Fibroblast of lung (primary cell): ENCODE data around the gene TTC24. TPM values are rescaled to one million over a fixed set of nuclear protein-coding genes. Genes with fewer than 3 reads are reported as not detected.

Experiments used
- DNase-seq, 2 donors: peaks; one replicate each; pipeline versions ENCODE4 v3.0.0 to v3.0.0-alpha.2; 2010; ENCODE audit warnings: low read depth in 2 of 2
- H2AFZ ChIP-seq: 2 replicates; pipeline ENCODE4 v1.5.1; 2012; ENCODE audit warnings: low read length, control low read depth, inconsistent platforms
- H3K27ac ChIP-seq: 2 replicates; pipeline ENCODE4 v1.5.1; 2011; ENCODE audit warnings: low read length, control low read depth; ENCODE audit not compliant: insufficient read depth
- H3K27me3 ChIP-seq: 2 replicates; pipeline ENCODE4 v1.5.1; 2011; ENCODE audit warnings: mild to moderate bottlenecking, low read length; ENCODE audit not compliant: control insufficient read depth, insufficient read depth
- H3K36me3 ChIP-seq: 2 replicates; pipeline ENCODE4 v1.5.1; 2011; ENCODE audit warnings: low read length; ENCODE audit not compliant: control insufficient read depth, insufficient read depth
- H3K4me1 ChIP-seq: 2 replicates; pipeline ENCODE4 v1.5.1; 2011; ENCODE audit warnings: low read length; ENCODE audit not compliant: control insufficient read depth, insufficient read depth; ENCODE audit errors: extremely low read depth
- H3K4me2 ChIP-seq: 2 replicates; pipeline ENCODE4 v1.5.1; 2011; ENCODE audit warnings: low read length, control low read depth; ENCODE audit not compliant: insufficient read depth; ENCODE audit errors: extremely low read depth
- H3K4me3 ChIP-seq, 4 experiments: fragments of 200-600 bp in 1 of 4; sonication (generic) in 1 of 4; replicated peaks in 1 of 4; 2 replicates each; pipeline ENCODE4 v1.5.1; 2011 to 2016; ENCODE audit warnings: low read length in 4 of 4, low read depth in 3 of 4, mild to moderate bottlenecking in 3 of 4, control low read depth in 2 of 4, inconsistent platforms in 1 of 4, mixed read lengths in 1 of 4; ENCODE audit not compliant: insufficient read depth in 1 of 4; ENCODE audit errors: control extremely low read depth in 1 of 4
- H3K79me2 ChIP-seq: 2 replicates; pipeline ENCODE4 v1.5.1; 2012; ENCODE audit warnings: mild to moderate bottlenecking, low read length, inconsistent platforms; ENCODE audit not compliant: control insufficient read depth, insufficient read depth
- H3K9ac ChIP-seq: 2 replicates; pipeline ENCODE4 v1.5.1; 2011; ENCODE audit warnings: mild to moderate bottlenecking, low read length, control low read depth; ENCODE audit not compliant: insufficient read depth
- H3K9me3 ChIP-seq: 2 replicates; pipeline ENCODE4 v1.5.1; 2012; ENCODE audit warnings: low read depth, low read length; ENCODE audit not compliant: control insufficient read depth, insufficient read depth
- H4K20me1 ChIP-seq: 2 replicates; pipeline ENCODE4 v1.5.1; 2011; ENCODE audit warnings: low read length; ENCODE audit not compliant: control insufficient read depth, insufficient read depth; ENCODE audit errors: extremely low read depth
- CTCF ChIP-seq, 2 donors: IDR thresholded peaks in 1 of 2; conservative IDR thresholded peaks in 1 of 2; 1 replicate in 1 of 2; 2 replicates in 1 of 2; pipeline ENCODE4 v1.5.1; 2011 to 2012; ENCODE audit warnings: low read length in 2 of 2, control low read depth in 1 of 2, inconsistent platforms in 1 of 2, low read depth in 1 of 2, mild to moderate bottlenecking in 1 of 2
- EZH2 ChIP-seq: IDR thresholded peaks from 2 replicates; pipeline ENCODE4 v1.5.1; 2012; ENCODE audit warnings: low read length, control low read depth, mild to moderate bottlenecking; ENCODE audit errors: missing control alignments
- polyA plus RNA-seq, 2 donors: library from polyadenylated mRNA; depleted of rRNA in 1 of 2; stranded (reverse) in 1 of 2; unstranded in 1 of 2; fragments of >200 nt; gene quantifications; 2 replicates each; pipeline ENCODE4 v1.2.1, GENCODE V29; 2011 to 2012; ENCODE audit warnings: missing spikeins in 1 of 2
- total RNA-seq: library from RNA; depleted of rRNA; stranded (reverse); fragments of >200 nt; gene quantifications from 2 replicates; pipeline ENCODE4 v1.2.1, GENCODE V29; 2014

The TTC24 gene
- total and polyA plus RNA-seq, 2 donors (not counting 1 experiment from before 2014, with no cell fraction given) = not detected

GRCh38 chr1:156589546-156589945, 10.0 kb downstream of the TTC24 start:
- H3K4me2 ChIP-seq = no peak overlapping the region
- H2AFZ ChIP-seq = no peak overlapping the region
- H3K27ac ChIP-seq = no peak overlapping the region
- peaks cover 4% of the 10 kb centered on the region for H3K27me3 ChIP-seq
- no peak for TF ChIP-seq CTCF (conservative IDR thresholded peaks at IDR 0.05 in 1 of 2, IDR thresholded peaks at IDR 0.05 in 1 of 2; ENCODE audit: low read depth in 1 of 2, low read length in 2 of 2)
- no peak for TF ChIP-seq EZH2
- H3K36me3 ChIP-seq = peaks cover 6% of the 10 kb centered on the region
- H3K79me2 ChIP-seq = peaks cover 3% of the 10 kb centered on the region
- no peak overlapping the region for H3K4me3 ChIP-seq
- DNase-seq = no peak
- no peaks in the 10 kb centered on the region for H4K20me1 ChIP-seq
- H3K4me1 ChIP-seq = no peaks in the 10 kb centered on the region
- no peak overlapping the region for H3K9ac ChIP-seq
- H3K9me3 ChIP-seq = no peaks in the 10 kb centered on the region

- TF ChIP-seq EZH2 = no peak
- TF ChIP-seq CTCF (conservative IDR thresholded peaks at IDR 0.05 in 1 of 2, IDR thresholded peaks at IDR 0.05 in 1 of 2; ENCODE audit: low read depth in 1 of 2, low read length in 2 of 2) = no peak
- H4K20me1 ChIP-seq = no peaks in the 10 kb centered on the region
- H2AFZ ChIP-seq = no peak overlapping the region
- no peak overlapping the region for H3K9ac ChIP-seq
- no peak for DNase-seq
- H3K4me1 ChIP-seq = no peaks in the 10 kb centered on the region
- H3K27ac ChIP-seq = no peak overlapping the region
- H3K4me3 ChIP-seq = peak overlapping the region in 1 of 4 experiments; percentile 86
- peaks cover 4% of the 10 kb centered on the region for H3K27me3 ChIP-seq
- H3K36me3 ChIP-seq = peaks cover 12% of the 10 kb centered on the region
- peaks cover 3% of the 10 kb centered on the region for H3K79me2 ChIP-seq
- H3K9me3 ChIP-seq = no peaks in the 10 kb centered on the region
- peak overlapping the region; percentile 89 for H3K4me2 ChIP-seq
Observed at GRCh38 chr1:156590326-156591180, 11.0 kb downstream of the TTC24 start.

GRCh38 chr1:156591181-156591431, 11.6 kb downstream of the TTC24 start:
- Histone ChIP-seq H4K20me1 (no peaks in the 10 kb centered on the region), H3K4me3 (peak overlapping the region in 3 of 4 experiments; percentile 76 to 89 (median 86)), H3K4me1 (no peaks in the 10 kb centered on the region), H3K27me3 (peaks cover 2% of the 10 kb centered on the region), H3K9ac (no peak overlapping the region), H3K4me2 (peak overlapping the region; percentile 89), H2AFZ (peak overlapping the region; percentile 95), H3K36me3 (peaks cover 15% of the 10 kb centered on the region), H3K9me3 (no peaks in the 10 kb centered on the region), H3K79me2 (peaks cover 3% of the 10 kb centered on the region), H3K27ac (no peak overlapping the region)
- no peak for DNase-seq
- TF ChIP-seq CTCF (conservative IDR thresholded peaks at IDR 0.05 in 1 of 2, IDR thresholded peaks at IDR 0.05 in 1 of 2; ENCODE audit: low read depth in 1 of 2, low read length in 2 of 2) = no peak
- no peak for TF ChIP-seq EZH2
